ENCODE data around the gene LPIN3.

The LPIN3 gene

DNA sequence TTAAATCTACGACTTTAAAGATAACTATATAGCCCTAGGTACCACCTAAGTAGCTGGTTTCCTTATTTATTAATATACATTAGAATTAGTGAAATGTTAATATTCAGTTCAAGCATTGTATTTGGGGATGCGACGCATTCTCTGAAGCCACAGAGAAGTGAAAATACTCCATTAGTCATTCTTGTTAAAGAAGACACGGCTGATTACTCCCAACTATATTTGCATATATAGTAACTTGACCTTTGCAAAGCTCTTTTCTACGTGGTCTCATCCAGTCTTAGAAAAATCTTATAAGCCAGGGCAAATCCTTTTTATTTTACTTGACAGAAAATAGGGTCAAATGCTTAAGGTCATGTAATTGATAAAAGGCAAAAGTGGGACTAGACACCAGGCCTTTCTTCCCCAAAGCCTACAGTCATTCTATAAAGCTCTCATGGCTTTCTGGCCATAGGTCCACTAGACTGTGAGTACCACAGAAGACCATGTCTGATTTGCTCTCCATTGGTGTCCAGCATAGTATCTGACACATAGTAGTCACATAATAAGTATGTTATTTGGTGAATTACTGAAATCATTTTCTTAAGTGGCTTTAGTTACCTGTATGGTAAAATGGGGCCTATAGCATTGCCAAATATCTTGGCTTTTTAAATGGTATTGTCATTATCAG, 34.4 kb upstream of the LPIN3 start:
- 84% methylated on average over 4 of the region's 5 CpGs for WGBS
- Histone ChIP-seq H4K91ac (ENCODE audit: low read length) (no peak overlapping the region), H2AFZ (ENCODE audit: low read depth, low read length) (no peak overlapping the region), H3K4me3 (ENCODE audit: insufficient read depth in 1 of 2, low read depth in 1 of 2, low read length in 2 of 2) (no peak overlapping the region), H3K18ac (ENCODE audit: low read depth in 1 of 2, low read length in 2 of 2) (no peak overlapping the region), H4K8ac (ENCODE audit: low read length) (no peak overlapping the region), H3K4me2 (ENCODE audit: low read length, poor library complexity, severe bottlenecking) (no peak overlapping the region), H3K23ac (ENCODE audit: low read length in 2 of 2) (no peak overlapping the region), H3K4me1 (ENCODE audit: control insufficient read depth, insufficient read depth, low read depth, low read length) (peaks cover 9% of the 10 kb centered on the region), H3K4ac (ENCODE audit: low read depth in 1 of 2, low read length in 2 of 2) (no peak overlapping the region), H3K36me3 (ENCODE audit: control insufficient read depth in 1 of 2, insufficient read depth in 2 of 2, low read depth in 1 of 2, low read length in 2 of 2) (no peaks in the 10 kb centered on the region), H2BK5ac (ENCODE audit: low read depth, low read length, poor library complexity, severe bottlenecking) (no peak overlapping the region), H2BK12ac (ENCODE audit: low read length in 2 of 2) (no peak overlapping the region), H3K27me3 (ENCODE audit: control insufficient read depth in 1 of 2, insufficient read depth in 1 of 2, low read length in 2 of 2) (no peaks in the 10 kb centered on the region), H3K9me3 (ENCODE audit: control insufficient read depth, low read length) (no peaks in the 10 kb centered on the region), H2AK5ac (ENCODE audit: low read length, severe bottlenecking) (no peak overlapping the region), H2BK15ac (ENCODE audit: low read depth, poor library complexity, severe bottlenecking) (no peak overlapping the region), H2BK120ac (ENCODE audit: low read depth, low read length) (no peak overlapping the region), H3K27ac (ENCODE audit: low read length, poor library complexity, severe bottlenecking) (no peak overlapping the region), H3K9ac (ENCODE audit: low read length) (no peak overlapping the region), H3K14ac (ENCODE audit: low read length in 2 of 2) (no peak overlapping the region), H3K79me1 (replicated peaks; ENCODE audit: low read length, poor library complexity, severe bottlenecking) (peaks cover 29% of the 10 kb centered on the region)
- no peak for DNase-seq

GRCh38 chr20:41307021-41307420, 33.6 kb upstream of the LPIN3 start:
- Histone ChIP-seq H3K18ac (ENCODE audit: low read depth in 1 of 2, low read length in 2 of 2) (no peak overlapping the region), H2BK15ac (ENCODE audit: low read depth, poor library complexity, severe bottlenecking) (no peak overlapping the region), H3K27ac (ENCODE audit: low read length, poor library complexity, severe bottlenecking) (no peak overlapping the region), H3K36me3 (ENCODE audit: control insufficient read depth in 1 of 2, insufficient read depth in 2 of 2, low read depth in 1 of 2, low read length in 2 of 2) (peaks cover 0 to 3% of the 10 kb centered on the region in 2 experiments), H3K4ac (ENCODE audit: low read depth in 1 of 2, low read length in 2 of 2) (no peak overlapping the region), H3K9me3 (ENCODE audit: control insufficient read depth, low read length) (no peaks in the 10 kb centered on the region), H3K27me3 (ENCODE audit: control insufficient read depth in 1 of 2, insufficient read depth in 1 of 2, low read length in 2 of 2) (no peaks in the 10 kb centered on the region), H2BK120ac (ENCODE audit: low read depth, low read length) (no peak overlapping the region), H3K4me2 (ENCODE audit: low read length, poor library complexity, severe bottlenecking) (no peak overlapping the region), H3K9ac (ENCODE audit: low read length) (no peak overlapping the region), H3K4me3 (ENCODE audit: insufficient read depth in 1 of 2, low read depth in 1 of 2, low read length in 2 of 2) (no peak overlapping the region), H3K4me1 (ENCODE audit: control insufficient read depth, insufficient read depth, low read depth, low read length) (peaks cover 8% of the 10 kb centered on the region), H2AFZ (ENCODE audit: low read depth, low read length) (no peak overlapping the region), H2AK5ac (ENCODE audit: low read length, severe bottlenecking) (no peak overlapping the region), H2BK12ac (ENCODE audit: low read length in 2 of 2) (no peak overlapping the region), H3K14ac (ENCODE audit: low read length in 2 of 2) (no peak overlapping the region), H2BK5ac (ENCODE audit: low read depth, low read length, poor library complexity, severe bottlenecking) (no peak overlapping the region), H4K8ac (ENCODE audit: low read length) (no peak overlapping the region), H4K91ac (ENCODE audit: low read length) (no peak overlapping the region), H3K23ac (ENCODE audit: low read length in 2 of 2) (no peak overlapping the region), H3K79me1 (replicated peaks; ENCODE audit: low read length, poor library complexity, severe bottlenecking) (peaks cover 26% of the 10 kb centered on the region)
- 100% methylated on average over 1 of the region's 1 CpG for WGBS
- no peak for DNase-seq

- peak; percentile 90 for DNase-seq
- no peak overlapping the region for H3K23ac ChIP-seq (ENCODE audit: low read length in 2 of 2)
Observed at GRCh38 chr20:41308290-41308711, 32.3 kb upstream of the LPIN3 start.

DNA sequence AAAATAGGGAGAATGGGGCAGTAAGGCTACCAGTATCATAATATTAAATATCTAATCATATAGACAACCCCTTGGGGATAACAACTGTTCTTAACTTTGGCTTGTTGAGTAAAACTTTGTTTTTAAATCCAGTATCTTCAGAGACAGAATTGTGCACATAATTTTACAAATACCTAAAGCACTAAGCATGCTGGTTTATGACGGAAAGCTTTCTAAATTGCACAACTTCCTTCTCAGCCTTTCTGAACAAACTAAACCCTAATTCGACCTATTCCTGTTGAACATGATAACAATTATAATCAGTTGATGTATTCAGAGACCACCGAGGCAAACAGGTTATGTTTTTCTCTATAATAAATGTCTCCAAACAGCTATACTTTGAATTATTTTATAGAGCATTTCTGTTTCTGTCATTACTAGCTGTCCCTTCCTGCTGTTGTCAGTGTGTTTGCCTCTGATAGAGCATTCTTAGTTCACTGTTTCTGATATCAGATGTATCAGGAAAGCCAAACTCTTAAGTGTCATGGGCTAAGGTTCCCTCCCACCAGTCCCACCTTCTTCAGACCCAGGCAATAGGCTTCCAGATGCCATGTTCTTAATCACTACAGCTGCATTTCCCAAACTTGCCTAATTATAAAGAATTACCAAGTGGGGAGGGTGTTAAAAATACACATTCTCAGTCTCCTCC, 31.8 kb upstream of the LPIN3 start:
- 20% methylated on average over 1 of the region's 3 CpGs for WGBS
- Histone ChIP-seq H2BK5ac (ENCODE audit: low read depth, low read length, poor library complexity, severe bottlenecking) (no peak overlapping the region), H3K4me2 (ENCODE audit: low read length, poor library complexity, severe bottlenecking) (no peak overlapping the region)

More at GRCh38 chr20:41308290-41308711, 32.3 kb upstream of the LPIN3 start:
- H3K27me3 ChIP-seq (ENCODE audit: control insufficient read depth in 1 of 2, insufficient read depth in 1 of 2, low read length in 2 of 2): no peaks in the 10 kb centered on the region
- no peak overlapping the region for H2BK15ac ChIP-seq (ENCODE audit: low read depth, poor library complexity, severe bottlenecking)
- peak overlapping the region in 1 of 2 experiments; percentile 16 for H3K4me3 ChIP-seq (ENCODE audit: insufficient read depth in 1 of 2, low read depth in 1 of 2, low read length in 2 of 2)
- peaks cover 8% of the 10 kb centered on the region for H3K4me1 ChIP-seq (ENCODE audit: control insufficient read depth, insufficient read depth, low read depth, low read length)
- no peak overlapping the region for H3K14ac ChIP-seq (ENCODE audit: low read length in 2 of 2)
- no peak overlapping the region for H4K8ac ChIP-seq (ENCODE audit: low read length)
- H3K9ac ChIP-seq (ENCODE audit: low read length): peak overlapping the region; percentile 77
- H3K4me2 ChIP-seq (ENCODE audit: low read length, poor library complexity, severe bottlenecking): no peak overlapping the region
- H2BK12ac ChIP-seq (ENCODE audit: low read length in 2 of 2): no peak overlapping the region
- H2BK5ac ChIP-seq (ENCODE audit: low read depth, low read length, poor library complexity, severe bottlenecking): no peak overlapping the region
- no peak overlapping the region for H2AK5ac ChIP-seq (ENCODE audit: low read length, severe bottlenecking)
- H3K18ac ChIP-seq (ENCODE audit: low read depth in 1 of 2, low read length in 2 of 2): no peak overlapping the region
- no peaks in the 10 kb centered on the region for H3K9me3 ChIP-seq (ENCODE audit: control insufficient read depth, low read length)
- WGBS: no CpG with 5 or more reads among the region's 1 CpG
- H2BK120ac ChIP-seq (ENCODE audit: low read depth, low read length): no peak overlapping the region
- H3K36me3 ChIP-seq (ENCODE audit: control insufficient read depth in 1 of 2, insufficient read depth in 2 of 2, low read depth in 1 of 2, low read length in 2 of 2): peaks cover 0 to 14% of the 10 kb centered on the region in 2 experiments
- peak overlapping the region; percentile 25 for H3K27ac ChIP-seq (ENCODE audit: low read length, poor library complexity, severe bottlenecking)
- H2AFZ ChIP-seq (ENCODE audit: low read depth, low read length): no peak overlapping the region
- H3K4ac ChIP-seq (ENCODE audit: low read depth in 1 of 2, low read length in 2 of 2): no peak overlapping the region
- H4K91ac ChIP-seq (ENCODE audit: low read length): no peak overlapping the region
- H3K79me1 ChIP-seq (replicated peaks; ENCODE audit: low read length, poor library complexity, severe bottlenecking): peaks cover 24% of the 10 kb centered on the region

More for the DNA sequence above, 31.8 kb upstream of the LPIN3 start:
- Histone ChIP-seq H3K27me3 (ENCODE audit: control insufficient read depth in 1 of 2, insufficient read depth in 1 of 2, low read length in 2 of 2) (no peaks in the 10 kb centered on the region), H2AFZ (ENCODE audit: low read depth, low read length) (no peak overlapping the region), H3K9me3 (ENCODE audit: control insufficient read depth, low read length) (no peaks in the 10 kb centered on the region), H2BK15ac (ENCODE audit: low read depth, poor library complexity, severe bottlenecking) (no peak overlapping the region), H2AK5ac (ENCODE audit: low read length, severe bottlenecking) (peak overlapping the region; percentile 64), H4K8ac (ENCODE audit: low read length) (no peak overlapping the region), H3K14ac (ENCODE audit: low read length in 2 of 2) (no peak overlapping the region), H3K9ac (ENCODE audit: low read length) (peak overlapping the region; percentile 77), H2BK12ac (ENCODE audit: low read length in 2 of 2) (peak overlapping the region; percentile 39 to 77), H4K91ac (ENCODE audit: low read length) (no peak overlapping the region), H3K79me1 (replicated peaks; ENCODE audit: low read length, poor library complexity, severe bottlenecking) (peaks cover 22% of the 10 kb centered on the region), H3K18ac (ENCODE audit: low read depth in 1 of 2, low read length in 2 of 2) (peak overlapping the region in 1 of 2 experiments; percentile 84), H3K36me3 (ENCODE audit: control insufficient read depth in 1 of 2, insufficient read depth in 2 of 2, low read depth in 1 of 2, low read length in 2 of 2) (peaks cover 0 to 14% of the 10 kb centered on the region in 2 experiments), H3K23ac (ENCODE audit: low read length in 2 of 2) (no peak overlapping the region), H3K27ac (ENCODE audit: low read length, poor library complexity, severe bottlenecking) (peak overlapping the region; percentile 51), H3K4me1 (ENCODE audit: control insufficient read depth, insufficient read depth, low read depth, low read length) (peaks cover 8% of the 10 kb centered on the region), H3K4ac (ENCODE audit: low read depth in 1 of 2, low read length in 2 of 2) (no peak overlapping the region), H2BK120ac (ENCODE audit: low read depth, low read length) (no peak overlapping the region), H3K4me3 (ENCODE audit: insufficient read depth in 1 of 2, low read depth in 1 of 2, low read length in 2 of 2) (peak overlapping the region in 1 of 2 experiments; percentile 5)
- no peak for DNase-seq
